ENCODE results near the gene MAP3K3.
"Not testable (repeated sequence)": the region's sequence is repeated elsewhere in the genome, so short reads cannot be mapped to it uniquely, and the experiment has no call there.

The MAP3K3 gene

DNA sequence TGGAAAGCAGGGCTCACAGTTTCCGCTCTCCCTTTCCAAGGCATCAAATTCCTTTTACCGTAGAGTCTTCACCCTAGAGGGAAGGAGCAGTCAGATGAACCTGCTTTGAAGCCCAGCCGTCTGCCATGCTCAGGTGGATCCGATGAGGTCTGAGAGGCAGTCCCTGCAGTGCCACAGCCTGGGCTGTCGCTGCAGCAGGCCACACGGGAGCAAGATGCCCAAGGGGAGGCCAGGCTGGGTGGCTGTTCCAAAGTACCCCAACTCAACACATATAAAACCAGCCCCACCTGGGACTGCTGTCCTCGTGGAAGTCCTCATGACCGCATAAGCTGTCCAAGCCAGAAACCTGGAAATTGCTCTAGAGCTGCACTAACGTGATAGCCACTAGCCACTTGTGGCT, 82.6 kb downstream of the MAP3K3 start:
- peaks cover 14% of the 10 kb centered on the region; the same call in 1 of the 2 replicates for H3K36me3 ChIP-seq (ENCODE audit: insufficient read depth, low read length)
- H3K4me1 ChIP-seq (ENCODE audit: insufficient read depth, low read length), result peaks cover 18% of the 10 kb centered on the region; the same call in 1 of the 2 replicates
- no peaks in the 10 kb centered on the region for H3K9me3 ChIP-seq (ENCODE audit: control insufficient read depth, insufficient read depth, low read length)
- H3K9ac ChIP-seq (ENCODE audit: low read depth, low read length), result no peak overlapping the region

- peaks cover 14% of the 10 kb centered on the region; the same call in 1 of the 2 replicates for H3K36me3 ChIP-seq (ENCODE audit: insufficient read depth, low read length)
- H3K4me1 ChIP-seq (ENCODE audit: insufficient read depth, low read length), result peaks cover 18% of the 10 kb centered on the region; the same call in 1 of the 2 replicates
Observed at GRCh38 chr17:63705657-63706056, 83.4 kb downstream of the MAP3K3 start.

GRCh38 chr17:63706336-63707082, 84.3 kb downstream of the MAP3K3 start:
- Histone ChIP-seq H3K9me3 (ENCODE audit: control insufficient read depth, insufficient read depth, low read length) (no peaks in the 10 kb centered on the region), H3K9ac (ENCODE audit: low read depth, low read length) (no peak overlapping the region), H3K36me3 (ENCODE audit: insufficient read depth, low read length) (peaks cover 14% of the 10 kb centered on the region; the same call in 1 of the 2 replicates), H3K4me1 (ENCODE audit: insufficient read depth, low read length) (peaks cover 18% of the 10 kb centered on the region; the same call in 1 of the 2 replicates)

More at GRCh38 chr17:63705657-63706056, 83.4 kb downstream of the MAP3K3 start:
- H3K9ac ChIP-seq (ENCODE audit: low read depth, low read length), result no peak overlapping the region
- H3K9me3 ChIP-seq (ENCODE audit: control insufficient read depth, insufficient read depth, low read length), result no peaks in the 10 kb centered on the region

DNA sequence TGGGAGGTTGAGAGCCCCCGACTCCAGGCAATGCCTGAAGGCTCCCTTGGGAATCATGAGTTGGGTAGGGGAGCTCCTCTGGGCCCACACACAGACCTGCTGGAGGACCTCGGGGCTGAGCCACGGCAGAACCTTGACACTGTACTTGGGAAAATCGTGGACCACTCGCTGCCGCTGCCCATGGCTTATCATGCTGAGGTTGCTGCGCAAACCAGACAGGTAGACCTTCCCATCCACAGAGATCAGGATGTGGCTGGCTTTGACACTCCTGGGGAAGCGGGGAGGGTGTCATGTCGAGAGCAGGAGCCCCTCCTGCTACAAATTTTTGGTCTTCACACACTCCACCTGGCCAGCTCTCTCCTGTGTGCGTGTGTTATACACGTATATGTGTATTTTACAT, 84.9 kb downstream of the MAP3K3 start:
- Histone ChIP-seq H3K9ac (ENCODE audit: low read depth, low read length) (no peak overlapping the region), H3K9me3 (ENCODE audit: control insufficient read depth, insufficient read depth, low read length) (no peaks in the 10 kb centered on the region), H3K36me3 (ENCODE audit: insufficient read depth, low read length) (peaks cover 14% of the 10 kb centered on the region; the same call in 1 of the 2 replicates), H3K4me1 (ENCODE audit: insufficient read depth, low read length) (peaks cover 16% of the 10 kb centered on the region; the same call in 1 of the 2 replicates)

DNA sequence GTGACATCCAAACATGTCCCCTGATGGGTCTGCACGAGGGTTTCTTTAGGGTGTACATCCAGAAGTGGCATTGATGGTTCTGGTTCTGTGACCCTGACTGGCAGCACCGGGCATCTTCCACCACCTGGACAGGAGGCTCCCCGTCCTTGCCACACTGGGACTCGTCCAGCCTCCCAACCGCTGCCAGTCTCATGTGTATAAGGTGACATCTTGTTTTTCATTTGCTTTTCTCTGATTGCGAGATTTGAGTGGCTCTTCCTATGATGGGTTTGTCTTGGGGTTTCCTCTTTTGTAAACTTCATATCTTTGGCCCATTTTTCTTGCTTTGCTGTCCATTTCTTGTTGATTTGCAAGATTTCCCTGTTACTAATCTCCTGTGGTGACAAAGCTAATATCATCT, 86.9 kb downstream of the MAP3K3 start:
- H3K9me3 ChIP-seq (ENCODE audit: control insufficient read depth, insufficient read depth, low read length), result no peaks in the 10 kb centered on the region
- H3K36me3 ChIP-seq (ENCODE audit: insufficient read depth, low read length), result peaks cover 20% of the 10 kb centered on the region; the same call in 1 of the 2 replicates
- H3K9ac ChIP-seq (ENCODE audit: low read depth, low read length), result no peak overlapping the region
- 0 out of 2 replicates have a peak, but pooled peaks cover 5% of the 10 kb centered on the region for H3K4me1 ChIP-seq (ENCODE audit: insufficient read depth, low read length)

GRCh38 chr17:63714550-63715277, 92.5 kb downstream of the MAP3K3 start:
- Histone ChIP-seq H3K4me1 (ENCODE audit: insufficient read depth, low read length) (no peaks in the 10 kb centered on the region), H3K36me3 (ENCODE audit: insufficient read depth, low read length) (peaks cover 12% of the 10 kb centered on the region; the same call in 1 of the 2 replicates)

DNA sequence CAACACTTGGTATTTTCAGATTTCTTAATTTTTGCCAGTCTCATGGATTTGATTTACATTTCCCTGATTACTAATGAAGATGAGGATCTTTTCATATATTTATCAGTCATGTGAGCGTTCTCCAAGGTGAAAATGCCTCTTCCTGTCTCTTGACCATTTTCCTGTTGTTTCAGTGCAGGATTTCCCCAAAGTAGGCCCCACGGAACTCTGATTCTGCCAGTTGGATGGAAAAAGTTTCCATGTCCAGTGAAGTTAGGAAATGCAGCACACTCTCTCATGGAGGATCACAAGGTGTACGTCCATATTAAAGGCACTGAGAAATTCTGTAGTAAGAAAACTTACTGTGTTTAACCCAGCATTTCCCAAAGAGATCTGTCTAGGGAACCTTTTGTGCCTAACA, 94.2 kb downstream of the MAP3K3 start:
- no peaks in the 10 kb centered on the region for H3K4me1 ChIP-seq (ENCODE audit: insufficient read depth, low read length)
- H3K9ac ChIP-seq (ENCODE audit: low read depth, low read length), result no peak overlapping the region
- H3K9me3 ChIP-seq (ENCODE audit: control insufficient read depth, insufficient read depth, low read length), result no peaks in the 10 kb centered on the region
- peaks cover 12% of the 10 kb centered on the region; the same call in 1 of the 2 replicates for H3K36me3 ChIP-seq (ENCODE audit: insufficient read depth, low read length)

More at GRCh38 chr17:63714550-63715277, 92.5 kb downstream of the MAP3K3 start:
- H3K9me3 ChIP-seq (ENCODE audit: control insufficient read depth, insufficient read depth, low read length), result no peaks in the 10 kb centered on the region
- H3K9ac ChIP-seq (ENCODE audit: low read depth, low read length), result no peak overlapping the region

DNA sequence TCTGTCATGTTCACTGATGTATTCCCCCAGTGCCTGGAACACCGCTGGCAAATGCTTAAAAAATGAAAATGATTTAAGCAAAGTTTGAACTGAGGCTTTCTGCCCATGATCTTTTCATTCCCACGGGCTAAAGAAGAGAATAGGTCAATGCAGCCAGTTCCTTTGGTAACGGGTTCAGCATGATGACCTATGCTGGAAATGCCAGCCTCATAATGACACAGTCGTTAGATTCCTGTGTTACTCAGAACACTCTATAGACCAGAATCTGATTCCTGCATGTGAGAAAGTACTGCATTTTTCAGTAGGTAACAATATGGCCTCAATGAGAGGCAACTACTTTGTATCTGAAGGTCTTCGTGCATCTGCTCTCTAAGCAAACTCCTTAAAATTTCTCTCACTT, 96.8 kb downstream of the MAP3K3 start:
- H3K9ac ChIP-seq (ENCODE audit: low read depth, low read length), result no peak overlapping the region
- H3K36me3 ChIP-seq (ENCODE audit: insufficient read depth, low read length), result peaks cover 3% of the 10 kb centered on the region; the same call in 1 of the 2 replicates
- no peaks in the 10 kb centered on the region for H3K9me3 ChIP-seq (ENCODE audit: control insufficient read depth, insufficient read depth, low read length)
- H3K4me1 ChIP-seq (ENCODE audit: insufficient read depth, low read length), result no peaks in the 10 kb centered on the region

DNA sequence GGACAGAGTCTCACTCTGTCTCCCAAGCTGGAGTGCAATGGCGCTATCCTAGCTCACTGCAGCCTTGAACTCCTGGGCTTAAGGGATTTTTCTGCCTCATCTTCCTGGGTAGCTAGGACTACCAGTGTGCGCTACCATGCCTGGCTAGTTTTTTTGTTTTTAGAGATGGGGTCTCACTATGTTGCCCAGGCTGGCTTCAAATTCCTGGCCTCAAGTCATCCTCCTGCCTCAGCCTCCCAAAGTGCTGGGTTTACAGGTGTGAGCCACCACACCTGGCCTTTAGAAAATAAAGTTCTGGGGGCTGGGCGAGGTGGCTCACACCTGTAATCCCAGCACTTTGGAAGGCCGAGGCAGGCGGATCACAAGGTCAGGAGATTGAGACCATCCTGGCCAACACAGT, 98.0 kb downstream of the MAP3K3 start:
- H3K36me3 ChIP-seq (ENCODE audit: insufficient read depth, low read length); H3K9ac ChIP-seq (ENCODE audit: low read depth, low read length); H3K4me1 ChIP-seq (ENCODE audit: insufficient read depth, low read length); H3K9me3 ChIP-seq (ENCODE audit: control insufficient read depth, insufficient read depth, low read length): not testable (repeated sequence)

GRCh38 chr17:63722403-63722802, 100.2 kb downstream of the MAP3K3 start:
- Histone ChIP-seq H3K36me3 (ENCODE audit: insufficient read depth, low read length) (no peaks in the 10 kb centered on the region), H3K9ac (ENCODE audit: low read depth, low read length) (no peak overlapping the region), H3K4me1 (ENCODE audit: insufficient read depth, low read length) (no peaks in the 10 kb centered on the region), H3K9me3 (ENCODE audit: control insufficient read depth, insufficient read depth, low read length) (no peaks in the 10 kb centered on the region)

DNA sequence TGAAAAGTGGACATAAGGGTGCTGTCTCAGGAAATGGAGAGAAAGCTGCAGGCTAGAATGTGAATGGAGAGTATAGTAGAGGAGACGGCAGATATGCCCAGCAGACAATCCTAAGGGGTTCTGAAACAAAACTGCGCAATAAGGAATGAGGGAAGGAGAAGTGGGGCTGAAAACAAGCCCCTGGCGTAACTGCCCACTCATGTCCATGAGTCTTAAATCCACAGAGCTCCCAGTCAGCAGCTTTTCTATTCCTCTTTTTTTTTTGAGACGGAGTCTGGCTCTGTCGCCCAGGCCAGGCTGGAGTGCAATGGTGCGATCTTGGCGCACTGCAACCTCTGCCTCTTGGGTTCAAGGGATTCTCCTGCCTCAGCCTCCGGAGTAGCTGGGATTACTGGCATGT, 113.5 kb downstream of the MAP3K3 start:
- no peak overlapping the region for H3K9ac ChIP-seq (ENCODE audit: low read depth, low read length)
- no peaks in the 10 kb centered on the region for H3K9me3 ChIP-seq (ENCODE audit: control insufficient read depth, insufficient read depth, low read length)
- peaks cover 3% of the 10 kb centered on the region; the same call in 1 of the 2 replicates for H3K36me3 ChIP-seq (ENCODE audit: insufficient read depth, low read length)
- peaks cover 4% of the 10 kb centered on the region; the same call in 1 of the 2 replicates for H3K4me1 ChIP-seq (ENCODE audit: insufficient read depth, low read length)

- no peaks in the 10 kb centered on the region for H3K9me3 ChIP-seq (ENCODE audit: control insufficient read depth, insufficient read depth, low read length)
- H3K4me1 ChIP-seq (ENCODE audit: insufficient read depth, low read length), result peaks cover 5% of the 10 kb centered on the region; the same call in 1 of the 2 replicates
- H3K36me3 ChIP-seq (ENCODE audit: insufficient read depth, low read length), result peaks cover 6% of the 10 kb centered on the region
Observed at GRCh38 chr17:63740464-63741142, 118.4 kb downstream of the MAP3K3 start.

DNA sequence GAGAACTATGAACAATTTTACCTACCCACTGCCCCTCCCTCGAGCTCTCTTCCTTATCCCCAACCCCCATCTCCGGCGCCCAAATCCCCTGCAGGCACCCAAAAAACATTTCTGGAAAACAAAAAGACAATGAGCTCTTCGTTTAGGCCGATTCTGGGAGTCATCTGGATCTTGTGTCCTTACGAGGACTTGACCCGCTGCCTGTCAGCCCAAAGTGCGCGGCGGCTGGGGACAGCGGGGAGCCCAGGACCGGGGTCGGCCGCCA, 118.9 kb downstream of the MAP3K3 start:
- Histone ChIP-seq H3K4me1 (ENCODE audit: insufficient read depth, low read length) (peaks cover 5% of the 10 kb centered on the region; the same call in 1 of the 2 replicates), H3K36me3 (ENCODE audit: insufficient read depth, low read length) (peaks cover 10% of the 10 kb centered on the region), H3K9me3 (ENCODE audit: control insufficient read depth, insufficient read depth, low read length) (no peaks in the 10 kb centered on the region), H3K9ac (ENCODE audit: low read depth, low read length) (peak overlapping the region; percentile 98)

More at GRCh38 chr17:63740464-63741142, 118.4 kb downstream of the MAP3K3 start:
- H3K9ac ChIP-seq (ENCODE audit: low read depth, low read length), result peak overlapping the region; percentile 98

- Histone ChIP-seq H3K9me3 (ENCODE audit: control insufficient read depth, insufficient read depth, low read length) (no peaks in the 10 kb centered on the region), H3K36me3 (ENCODE audit: insufficient read depth, low read length) (peaks cover 10% of the 10 kb centered on the region), H3K9ac (ENCODE audit: low read depth, low read length) (peak within 1 kb of the TSS; percentile 98), H3K4me1 (ENCODE audit: insufficient read depth, low read length) (peaks cover 5% of the 10 kb centered on the region; the same call in 1 of the 2 replicates)
Observed at GRCh38 chr17:63741408-63742173, 119.4 kb downstream of the MAP3K3 start, which contains the start of gene STRADA. STRADA (minus strand) TSS chr17:63741799; CDS start chr17:63728369, 13,430 bp downstream.

Measured in ES-I3 (cell line).